ENCODE measurements around the gene CYP2S1. TPM values are rescaled to one million over a fixed set of nuclear protein-coding genes. Genes with fewer than 3 reads are reported as not detected.

Gene CYP2S1
- total and polyA plus RNA-seq, 2 of the 4 experiments (the other 2 are of a cell fraction): 0.54 to 2.1 TPM

DNA sequence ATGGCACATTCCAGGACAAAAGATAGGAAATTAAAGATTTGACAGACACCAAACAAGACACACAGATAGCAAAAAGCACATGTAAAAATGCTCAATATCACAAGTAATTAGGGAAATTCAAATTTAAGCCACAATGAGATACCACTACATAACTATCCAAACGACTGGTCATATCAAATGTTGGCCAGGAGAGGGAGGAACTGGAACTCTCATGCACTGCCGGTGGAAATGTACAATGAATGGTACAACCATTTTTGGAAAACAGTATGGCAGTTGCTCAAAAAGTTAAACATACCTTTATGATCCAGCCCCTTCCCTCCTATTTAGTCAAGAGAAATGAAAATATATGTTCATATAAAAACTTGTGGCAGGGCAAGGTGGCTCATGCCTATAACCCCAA lies 36.8 kb upstream of the CYP2S1 start:
- Histone ChIP-seq H3K4ac (ENCODE audit: low read depth, low read length) (no peak overlapping the region), H4K8ac (ENCODE audit: low read depth in 2 of 2, low read length in 2 of 2) (no peak overlapping the region), H3K27me3 (ENCODE audit: control insufficient read depth, insufficient read depth, low read length) (no peaks in the 10 kb centered on the region), H2AK5ac (ENCODE audit: low read depth, low read length) (no peak overlapping the region), H4K91ac (ENCODE audit: insufficient read depth, low read depth, low read length) (no peak overlapping the region), H3K23ac (ENCODE audit: low read depth, low read length) (no peak overlapping the region), H3K4me3 (ENCODE audit: insufficient read depth, low read depth, low read length) (no peak overlapping the region), H2AFZ (replicated peaks; ENCODE audit: low read length, poor library complexity) (no peak overlapping the region), H3K79me1 (ENCODE audit: low read depth in 1 of 2, low read length in 2 of 2) (no peaks in the 10 kb centered on the region), H4K20me1 (ENCODE audit: insufficient read depth, low read length) (no peaks in the 10 kb centered on the region), H3K9ac (ENCODE audit: low read depth, low read length) (no peak overlapping the region), H3K27ac (ENCODE audit: insufficient read depth, low read length) (no peak overlapping the region), H3K9me3 (ENCODE audit: control insufficient read depth, insufficient read depth, low read length) (no peaks in the 10 kb centered on the region), H2BK15ac (ENCODE audit: low read depth, low read length) (no peak overlapping the region), H2BK5ac (ENCODE audit: low read depth, low read length, poor library complexity, severe bottlenecking) (no peak overlapping the region), H3K56ac (ENCODE audit: extremely low read depth, insufficient read depth, low read length) (no peak overlapping the region), H3K4me2 (ENCODE audit: low read depth, low read length) (no peak overlapping the region), H3K4me1 (ENCODE audit: control insufficient read depth, insufficient read depth, low read length) (no peaks in the 10 kb centered on the region; the same call in 1 of the 2 replicates), H2AK9ac (replicated peaks; ENCODE audit: low read depth, low read length, poor library complexity) (no peak overlapping the region), H3K9me1 (ENCODE audit: insufficient read depth, low read length) (no peaks in the 10 kb centered on the region; the same call in 1 of the 2 replicates), H2BK20ac (ENCODE audit: low read depth, low read length) (no peak overlapping the region), H2BK120ac (ENCODE audit: low read depth, low read length) (no peak overlapping the region), H3K14ac (replicated peaks; ENCODE audit: low read depth, low read length) (no peak overlapping the region), H3K18ac (ENCODE audit: low read depth, low read length) (no peak overlapping the region), H4K5ac (ENCODE audit: low read depth, low read length) (no peak overlapping the region), H3K36me3 (ENCODE audit: control insufficient read depth, insufficient read depth, low read length) (no peaks in the 10 kb centered on the region)
- CTCF ChIA-PET: no interaction called here
- in situ Hi-C loops (cut with MboI; ENCODE audit: low sequenced_read_pairs): no loop called here
- BruUV-seq (replicated peaks): no TSS peak
- TF ChIP-seq FOS (IDR thresholded peaks at IDR 0.05; ENCODE audit: low read depth, low read length) (no peak), RAD21 (IDR thresholded peaks at IDR 0.05; ENCODE audit: low read length) (no peak), CEBPB (IDR thresholded peaks at IDR 0.05; ENCODE audit: low read depth, low read length) (no peak), RCOR1 (IDR thresholded peaks at IDR 0.05; ENCODE audit: insufficient replicate concordance, low read length) (no peak), POLR2A (IDR thresholded peaks at IDR 0.05; ENCODE audit: low read depth, low read length) (no peak), SMC3 (IDR thresholded peaks at IDR 0.05; ENCODE audit: low read depth, low read length) (no peak), RFX5 (IDR thresholded peaks at IDR 0.05; ENCODE audit: low read depth, low read length) (no peak), BHLHE40 (IDR thresholded peaks at IDR 0.05; ENCODE audit: low read depth, low read length) (no peak), MAZ (IDR thresholded peaks at IDR 0.05; ENCODE audit: borderline replicate concordance, low read depth, low read length) (no peak), CHD1 (IDR thresholded peaks at IDR 0.05; ENCODE audit: low read depth, low read length) (no peak)
- TF ChIP-seq, protein P1, sequence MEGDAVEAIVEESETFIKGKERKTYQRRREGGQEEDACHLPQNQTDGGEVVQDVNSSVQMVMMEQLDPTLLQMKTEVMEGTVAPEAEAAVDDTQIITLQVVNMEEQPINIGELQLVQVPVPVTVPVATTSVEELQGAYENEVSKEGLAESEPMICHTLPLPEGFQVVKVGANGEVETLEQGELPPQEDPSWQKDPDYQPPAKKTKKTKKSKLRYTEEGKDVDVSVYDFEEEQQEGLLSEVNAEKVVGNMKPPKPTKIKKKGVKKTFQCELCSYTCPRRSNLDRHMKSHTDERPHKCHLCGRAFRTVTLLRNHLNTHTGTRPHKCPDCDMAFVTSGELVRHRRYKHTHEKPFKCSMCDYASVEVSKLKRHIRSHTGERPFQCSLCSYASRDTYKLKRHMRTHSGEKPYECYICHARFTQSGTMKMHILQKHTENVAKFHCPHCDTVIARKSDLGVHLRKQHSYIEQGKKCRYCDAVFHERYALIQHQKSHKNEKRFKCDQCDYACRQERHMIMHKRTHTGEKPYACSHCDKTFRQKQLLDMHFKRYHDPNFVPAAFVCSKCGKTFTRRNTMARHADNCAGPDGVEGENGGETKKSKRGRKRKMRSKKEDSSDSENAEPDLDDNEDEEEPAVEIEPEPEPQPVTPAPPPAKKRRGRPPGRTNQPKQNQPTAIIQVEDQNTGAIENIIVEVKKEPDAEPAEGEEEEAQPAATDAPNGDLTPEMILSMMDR (conservative IDR thresholded peaks at IDR 0.05; ENCODE audit: low read depth, low read length): no peak
- TF ChIP-seq, protein P2, sequence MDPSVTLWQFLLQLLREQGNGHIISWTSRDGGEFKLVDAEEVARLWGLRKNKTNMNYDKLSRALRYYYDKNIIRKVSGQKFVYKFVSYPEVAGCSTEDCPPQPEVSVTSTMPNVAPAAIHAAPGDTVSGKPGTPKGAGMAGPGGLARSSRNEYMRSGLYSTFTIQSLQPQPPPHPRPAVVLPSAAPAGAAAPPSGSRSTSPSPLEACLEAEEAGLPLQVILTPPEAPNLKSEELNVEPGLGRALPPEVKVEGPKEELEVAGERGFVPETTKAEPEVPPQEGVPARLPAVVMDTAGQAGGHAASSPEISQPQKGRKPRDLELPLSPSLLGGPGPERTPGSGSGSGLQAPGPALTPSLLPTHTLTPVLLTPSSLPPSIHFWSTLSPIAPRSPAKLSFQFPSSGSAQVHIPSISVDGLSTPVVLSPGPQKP (IDR thresholded peaks at IDR 0.05; ENCODE audit: borderline replicate concordance, low read depth, low read length): no peak
- intact Hi-C loops (cut with micrococcal nuclease): no loop called here
- ATAC-seq (ENCODE audit: low read depth): no peak
- dilution Hi-C loops (cut with HindIII; ENCODE audit: low sequenced_read_pairs, unreplicated experiment): no loop called here
- DNase-seq: no peak
- WGBS, 2 experiments (ENCODE audit: extremely low coverage in 2 of 2, insufficient read length in 1 of 2): no CpG with 5 or more reads among the region's 2 CpGs
- POLR2A ChIA-PET (ENCODE audit: unreplicated experiment): no interaction called here
